Measurements from ENCODE around the gene PEX11G. TPM values are rescaled to one million over a fixed set of nuclear protein-coding genes. Genes with fewer than 3 reads are reported as not detected.

Gene PEX11G
- total and polyA plus RNA-seq, 10 of the 15 experiments (the other 5 are each of a cell fraction or from before 2014, with no cell fraction given): 0.05 to 1.8 (median 0.73) TPM; not detected in 1

- Histone ChIP-seq H3K4me1 (ENCODE audit: control insufficient read depth, insufficient read depth, low read length) (peaks cover 6% of the 10 kb centered on the region), H3K4me2 (ENCODE audit: control insufficient read depth, insufficient read depth) (no peak overlapping the region), H3K36me3 (ENCODE audit: control insufficient read depth in 2 of 2, insufficient read depth in 2 of 2, low read length in 1 of 2) (no peaks in the 10 kb centered on the region), H3K4me3 (no peak overlapping the region), H2AFZ (ENCODE audit: control insufficient read depth, low read depth, low read length) (no peak overlapping the region), H3K27me3 (replicated peaks in 1 of 2; ENCODE audit: control insufficient read depth in 2 of 2, insufficient read depth in 2 of 2, low read length in 1 of 2) (no peaks in the 10 kb centered on the region), H3K79me2 (ENCODE audit: control insufficient read depth, insufficient read depth, low read length) (no peaks in the 10 kb centered on the region), H3K9ac (ENCODE audit: control insufficient read depth, insufficient read depth, low read length) (no peak overlapping the region), H3K9me3 (replicated peaks; ENCODE audit: control insufficient read depth, insufficient read depth, low read length) (no peaks in the 10 kb centered on the region), H4K20me1 (ENCODE audit: control insufficient read depth, insufficient read depth) (no peaks in the 10 kb centered on the region), H3K27ac (ENCODE audit: control insufficient read depth, insufficient read depth) (no peak overlapping the region)
- no peak for FAIRE-seq
- in situ Hi-C loops (cut with MboI): no loop called here
- ATAC-seq: no peak
- no peak for DNase-seq (ENCODE audit: low read depth, low spot score)
- CTCF ChIA-PET: no interaction called here
- no TSS peak for BruUV-seq (replicated peaks)
- POLR2A ChIA-PET: no interaction called here
- SMC1A ChIA-PET (ENCODE audit: uncharacterized antibody, unreplicated experiment): no interaction called here
- intact Hi-C loops (cut with micrococcal nuclease; ENCODE audit: unreplicated experiment): no loop called here
- TF ChIP-seq E4F1 (IDR thresholded peaks at IDR 0.05; ENCODE audit: borderline replicate concordance, partially characterized antibody) (no peak), GABPA (IDR thresholded peaks at IDR 0.05; ENCODE audit: low read depth) (no peak), RAD51 (IDR thresholded peaks at IDR 0.05) (no peak), DPF2 (IDR thresholded peaks at IDR 0.05) (no peak), SPI1 (IDR thresholded peaks at IDR 0.05; ENCODE audit: borderline replicate concordance, insufficient read depth, low read depth, low read length) (no peak), SMAD5 (IDR thresholded peaks at IDR 0.05; ENCODE audit: low read depth) (no peak), ZNF622 (IDR thresholded peaks at IDR 0.05) (no peak), SREBF1 (IDR thresholded peaks at IDR 0.05; ENCODE audit: low read length) (no peak)
- TF ChIP-seq, protein P1, sequence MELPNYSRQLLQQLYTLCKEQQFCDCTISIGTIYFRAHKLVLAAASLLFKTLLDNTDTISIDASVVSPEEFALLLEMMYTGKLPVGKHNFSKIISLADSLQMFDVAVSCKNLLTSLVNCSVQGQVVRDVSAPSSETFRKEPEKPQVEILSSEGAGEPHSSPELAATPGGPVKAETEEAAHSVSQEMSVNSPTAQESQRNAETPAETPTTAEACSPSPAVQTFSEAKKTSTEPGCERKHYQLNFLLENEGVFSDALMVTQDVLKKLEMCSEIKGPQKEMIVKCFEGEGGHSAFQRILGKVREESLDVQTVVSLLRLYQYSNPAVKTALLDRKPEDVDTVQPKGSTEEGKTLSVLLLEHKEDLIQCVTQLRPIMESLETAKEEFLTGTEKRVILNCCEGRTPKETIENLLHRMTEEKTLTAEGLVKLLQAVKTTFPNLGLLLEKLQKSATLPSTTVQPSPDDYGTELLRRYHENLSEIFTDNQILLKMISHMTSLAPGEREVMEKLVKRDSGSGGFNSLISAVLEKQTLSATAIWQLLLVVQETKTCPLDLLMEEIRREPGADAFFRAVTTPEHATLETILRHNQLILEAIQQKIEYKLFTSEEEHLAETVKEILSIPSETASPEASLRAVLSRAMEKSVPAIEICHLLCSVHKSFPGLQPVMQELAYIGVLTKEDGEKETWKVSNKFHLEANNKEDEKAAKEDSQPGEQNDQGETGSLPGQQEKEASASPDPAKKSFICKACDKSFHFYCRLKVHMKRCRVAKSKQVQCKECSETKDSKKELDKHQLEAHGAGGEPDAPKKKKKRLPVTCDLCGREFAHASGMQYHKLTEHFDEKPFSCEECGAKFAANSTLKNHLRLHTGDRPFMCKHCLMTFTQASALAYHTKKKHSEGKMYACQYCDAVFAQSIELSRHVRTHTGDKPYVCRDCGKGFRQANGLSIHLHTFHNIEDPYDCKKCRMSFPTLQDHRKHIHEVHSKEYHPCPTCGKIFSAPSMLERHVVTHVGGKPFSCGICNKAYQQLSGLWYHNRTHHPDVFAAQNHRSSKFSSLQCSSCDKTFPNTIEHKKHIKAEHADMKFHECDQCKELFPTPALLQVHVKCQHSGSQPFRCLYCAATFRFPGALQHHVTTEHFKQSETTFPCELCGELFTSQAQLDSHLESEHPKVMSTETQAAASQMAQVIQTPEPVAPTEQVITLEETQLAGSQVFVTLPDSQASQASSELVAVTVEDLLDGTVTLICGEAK (IDR thresholded peaks at IDR 0.05; ENCODE audit: borderline replicate concordance): no peak
- TF ChIP-seq, protein P2, sequence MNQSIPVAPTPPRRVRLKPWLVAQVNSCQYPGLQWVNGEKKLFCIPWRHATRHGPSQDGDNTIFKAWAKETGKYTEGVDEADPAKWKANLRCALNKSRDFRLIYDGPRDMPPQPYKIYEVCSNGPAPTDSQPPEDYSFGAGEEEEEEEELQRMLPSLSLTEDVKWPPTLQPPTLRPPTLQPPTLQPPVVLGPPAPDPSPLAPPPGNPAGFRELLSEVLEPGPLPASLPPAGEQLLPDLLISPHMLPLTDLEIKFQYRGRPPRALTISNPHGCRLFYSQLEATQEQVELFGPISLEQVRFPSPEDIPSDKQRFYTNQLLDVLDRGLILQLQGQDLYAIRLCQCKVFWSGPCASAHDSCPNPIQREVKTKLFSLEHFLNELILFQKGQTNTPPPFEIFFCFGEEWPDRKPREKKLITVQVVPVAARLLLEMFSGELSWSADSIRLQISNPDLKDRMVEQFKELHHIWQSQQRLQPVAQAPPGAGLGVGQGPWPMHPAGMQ (IDR thresholded peaks at IDR 0.05; ENCODE audit: borderline replicate concordance): no peak
- RAD21 ChIA-PET (ENCODE audit: unreplicated experiment): no interaction called here
- 80% methylated on average over 10 of the region's 10 CpGs for WGBS (ENCODE audit: insufficient coverage, insufficient replicate concordance, low lambda C conversion rate, missing lambda C conversion rate)
Observed at GRCh38 chr19:7477758-7478157, 11.1 kb downstream of the PEX11G start.

All from GM12878 (cell line).